Thoracic aorta (tissue), 2 donors: ENCODE data around the gene WDR17. TPM values are rescaled to one million over a fixed set of nuclear protein-coding genes. Genes with fewer than 3 reads are reported as not detected.

Experiments
- ATAC-seq: fragments of 150-250 bp; one replicate; pipeline ENCODE4 v1.8.0; 2017; ENCODE audit warnings: low read depth; ENCODE audit not compliant: insufficient number of reproducible peaks, low FRiP score
- DNase-seq: peaks from one replicate; pipeline ENCODE4 v3.0.0-alpha.2; 2020; ENCODE audit warnings: low spot score
- H3K27ac ChIP-seq, 2 donors: fragments of 200-600 bp; sonication (generic); 1 replicate in 1 of 2; 2 replicates in 1 of 2; pipeline ENCODE4 v1.5.1; 2016; ENCODE audit warnings: mild to moderate bottlenecking in 2 of 2, moderate library complexity in 2 of 2
- H3K27me3 ChIP-seq: fragments of 200-600 bp; sonication (generic); replicated peaks from 2 replicates; pipeline ENCODE4 v1.6.0; 2016; ENCODE audit warnings: mild to moderate bottlenecking; ENCODE audit not compliant: insufficient read depth
- H3K36me3 ChIP-seq: fragments of 200-600 bp; sonication (generic); one replicate; pipeline ENCODE4 v1.5.1; 2016
- H3K4me1 ChIP-seq, 2 donors: fragments of 200-600 bp; sonication (generic); 1 replicate in 1 of 2; 2 replicates in 1 of 2; pipeline versions ENCODE4 v1.5.1 to v1.6.0; 2016; ENCODE audit warnings: low read depth in 2 of 2, mild to moderate bottlenecking in 1 of 2; ENCODE audit not compliant: control insufficient read depth in 1 of 2
- H3K4me3 ChIP-seq: fragments of 200-600 bp; sonication (generic); 2 replicates; pipeline ENCODE4 v1.5.1; 2016; ENCODE audit warnings: mild to moderate bottlenecking
- H3K9me3 ChIP-seq: fragments of 200-600 bp; sonication (generic); 2 replicates; pipeline ENCODE4 v1.5.1; 2016
- CTCF ChIP-seq: fragments of 200-600 bp; sonication (generic); IDR thresholded peaks from one replicate; pipeline ENCODE4 v1.5.1; 2019; ENCODE audit warnings: antibody characterized with exemption
- total RNA-seq, 2 donors: library from RNA; depleted of rRNA; stranded (reverse); fragments of >200 nt; gene quantifications; one replicate each; pipeline versions ENCODE4 v1.1.0 to v1.2.3, GENCODE V29; 2016

WDR17 gene
- total RNA-seq, 2 donors from 2014 or later: 1.7 to 5.3 TPM

GRCh38 chr4:176107695-176108094 lies 42.1 kb downstream of the WDR17 start:
- Histone ChIP-seq H3K9me3 (no peaks in the 10 kb centered on the region), H3K36me3 (no peaks in the 10 kb centered on the region), H3K4me1 (no peaks in the 10 kb centered on the region), H3K4me3 (no peak overlapping the region), H3K27ac (no peak overlapping the region), H3K27me3 (no peaks in the 10 kb centered on the region)
- ATAC-seq (no peak), DNase-seq (no peak)
- TF ChIP-seq CTCF: no peak

GRCh38 chr4:176123710-176124407 lies 58.2 kb downstream of the WDR17 start:
- DNase-seq (no peak), ATAC-seq (no peak)
- TF ChIP-seq CTCF: peak; percentile 38
- Histone ChIP-seq H3K4me3 (no peak overlapping the region), H3K36me3 (no peaks in the 10 kb centered on the region), H3K27ac (no peak overlapping the region), H3K4me1 (no peaks in the 10 kb centered on the region), H3K9me3 (no peaks in the 10 kb centered on the region), H3K27me3 (no peaks in the 10 kb centered on the region)

GRCh38 chr4:176125063-176125462 lies 59.4 kb downstream of the WDR17 start:
- TF ChIP-seq CTCF: no peak
- Histone ChIP-seq H3K4me3 (no peak overlapping the region), H3K9me3 (no peaks in the 10 kb centered on the region), H3K27me3 (no peaks in the 10 kb centered on the region), H3K27ac (no peak overlapping the region), H3K36me3 (no peaks in the 10 kb centered on the region), H3K4me1 (no peaks in the 10 kb centered on the region)
- DNase-seq (no peak), ATAC-seq (no peak)

- Histone ChIP-seq H3K27ac (no peak overlapping the region), H3K9me3 (no peaks in the 10 kb centered on the region), H3K27me3 (no peaks in the 10 kb centered on the region), H3K4me1 (no peaks in the 10 kb centered on the region), H3K4me3 (no peak overlapping the region), H3K36me3 (no peaks in the 10 kb centered on the region)
- no peak for ATAC-seq
- no peak for TF ChIP-seq CTCF
- DNase-seq: no peak
Observed at GRCh38 chr4:176134670-176135069, 69.0 kb downstream of the WDR17 start.

- H3K4me1 ChIP-seq: no peaks in the 10 kb centered on the region
- no peak overlapping the region for H3K4me3 ChIP-seq
- H3K27me3 ChIP-seq: no peaks in the 10 kb centered on the region
- no peaks in the 10 kb centered on the region for H3K36me3 ChIP-seq
- ATAC-seq (no peak), DNase-seq (no peak)
- no peak for TF ChIP-seq CTCF
- H3K9me3 ChIP-seq: no peaks in the 10 kb centered on the region
- no peak overlapping the region for H3K27ac ChIP-seq
Observed at GRCh38 chr4:176137631-176138030, 72.0 kb downstream of the WDR17 start.
